ENCODE measurements around the gene CLIC5.

CLIC5 gene

GRCh38 chr6:45984788-45985425, 30.8 kb downstream of the CLIC5 start:
- H3K27me3 ChIP-seq (replicated peaks in 2 of 5; ENCODE audit: control insufficient read depth in 4 of 5, insufficient read depth in 5 of 5, low read length in 4 of 5) = peaks cover 0 to 2% (median 0%) of the 10 kb centered on the region in 5 experiments
- no peak for DNase-seq
- CTCF ChIA-PET = interaction anchor here (1.1 kb wide), 1 partner anchor 9 kb away, joined by 3 read pairs; no protein-coding TSS in a partner anchor
- no peak overlapping the region for H3K27ac ChIP-seq (ENCODE audit: insufficient read depth in 1 of 2, low read depth in 1 of 2, low read length in 2 of 2, poor library complexity in 1 of 2, severe bottlenecking in 2 of 2)
- WGBS (ENCODE audit: insufficient coverage) = 96% methylated on average over 5 of the region's 5 CpGs
- H3K4me1 ChIP-seq (ENCODE audit: control extremely low read depth in 1 of 4, control insufficient read depth in 4 of 4, insufficient read depth in 4 of 4, low read length in 3 of 4) = no peaks in the 10 kb centered on the region
- H3K36me3 ChIP-seq (ENCODE audit: control insufficient read depth in 4 of 4, insufficient read depth in 4 of 4, low read length in 3 of 4) = no peaks in the 10 kb centered on the region
- no peak overlapping the region for H3K4me3 ChIP-seq (ENCODE audit: control insufficient read depth in 1 of 7, extremely low read depth in 1 of 7, insufficient read depth in 4 of 7, low read depth in 2 of 7, low read length in 6 of 7)
- POLR2A ChIA-PET = no interaction called here
- no peaks in the 10 kb centered on the region for H3K9me3 ChIP-seq (ENCODE audit: control extremely low read depth in 1 of 5, control insufficient read depth in 4 of 5, insufficient read depth in 2 of 5, low read depth in 1 of 5, low read length in 4 of 5)

- Histone ChIP-seq H3K9me3 (ENCODE audit: control extremely low read depth in 1 of 5, control insufficient read depth in 4 of 5, insufficient read depth in 2 of 5, low read depth in 1 of 5, low read length in 4 of 5) (no peaks in the 10 kb centered on the region), H3K27me3 (replicated peaks in 2 of 5; ENCODE audit: control insufficient read depth in 4 of 5, insufficient read depth in 5 of 5, low read length in 4 of 5) (peaks cover 0 to 2% (median 0%) of the 10 kb centered on the region in 5 experiments), H3K27ac (ENCODE audit: insufficient read depth in 1 of 2, low read depth in 1 of 2, low read length in 2 of 2, poor library complexity in 1 of 2, severe bottlenecking in 2 of 2) (no peak overlapping the region), H3K36me3 (ENCODE audit: control insufficient read depth in 4 of 4, insufficient read depth in 4 of 4, low read length in 3 of 4) (no peaks in the 10 kb centered on the region), H3K4me3 (ENCODE audit: control insufficient read depth in 1 of 7, extremely low read depth in 1 of 7, insufficient read depth in 4 of 7, low read depth in 2 of 7, low read length in 6 of 7) (no peak overlapping the region), H3K4me1 (ENCODE audit: control extremely low read depth in 1 of 4, control insufficient read depth in 4 of 4, insufficient read depth in 4 of 4, low read length in 3 of 4) (no peaks in the 10 kb centered on the region)
- CTCF ChIA-PET = no interaction called here
- POLR2A ChIA-PET = no interaction called here
- WGBS (ENCODE audit: insufficient coverage) = 100% methylated on average over 3 of the region's 7 CpGs
- DNase-seq = no peak
Measured at GRCh38 chr6:45984347-45984746, 31.3 kb downstream of the CLIC5 start.

GRCh38 chr6:45983062-45983461, 32.6 kb downstream of the CLIC5 start:
- POLR2A ChIA-PET = no interaction called here
- no CpG with 5 or more reads among the region's 1 CpG for WGBS (ENCODE audit: insufficient coverage)
- Histone ChIP-seq H3K4me3 (ENCODE audit: control insufficient read depth in 1 of 7, extremely low read depth in 1 of 7, insufficient read depth in 4 of 7, low read depth in 2 of 7, low read length in 6 of 7) (no peak overlapping the region), H3K9me3 (ENCODE audit: control extremely low read depth in 1 of 5, control insufficient read depth in 4 of 5, insufficient read depth in 2 of 5, low read depth in 1 of 5, low read length in 4 of 5) (no peaks in the 10 kb centered on the region), H3K27ac (ENCODE audit: insufficient read depth in 1 of 2, low read depth in 1 of 2, low read length in 2 of 2, poor library complexity in 1 of 2, severe bottlenecking in 2 of 2) (no peak overlapping the region), H3K4me1 (ENCODE audit: control extremely low read depth in 1 of 4, control insufficient read depth in 4 of 4, insufficient read depth in 4 of 4, low read length in 3 of 4) (no peaks in the 10 kb centered on the region), H3K27me3 (replicated peaks in 2 of 5; ENCODE audit: control insufficient read depth in 4 of 5, insufficient read depth in 5 of 5, low read length in 4 of 5) (no peaks in the 10 kb centered on the region), H3K36me3 (ENCODE audit: control insufficient read depth in 4 of 4, insufficient read depth in 4 of 4, low read length in 3 of 4) (no peaks in the 10 kb centered on the region)
- CTCF ChIA-PET = no interaction called here
- DNase-seq = no peak

- ChIA-PET POLR2A (no interaction called here), CTCF (no interaction called here)
- 95% methylated on average over 7 of the region's 9 CpGs for WGBS (ENCODE audit: insufficient coverage)
- no peak overlapping the region for H3K4me3 ChIP-seq (ENCODE audit: control insufficient read depth in 1 of 7, extremely low read depth in 1 of 7, insufficient read depth in 4 of 7, low read depth in 2 of 7, low read length in 6 of 7)
- no peaks in the 10 kb centered on the region for H3K36me3 ChIP-seq (ENCODE audit: control insufficient read depth in 4 of 4, insufficient read depth in 4 of 4, low read length in 3 of 4)
- peak in 1 of 3 donors; percentile 25 for DNase-seq
- H3K9me3 ChIP-seq (ENCODE audit: control extremely low read depth in 1 of 5, control insufficient read depth in 4 of 5, insufficient read depth in 2 of 5, low read depth in 1 of 5, low read length in 4 of 5) = no peaks in the 10 kb centered on the region
- no peaks in the 10 kb centered on the region for H3K27me3 ChIP-seq (replicated peaks in 2 of 5; ENCODE audit: control insufficient read depth in 4 of 5, insufficient read depth in 5 of 5, low read length in 4 of 5)
- no peaks in the 10 kb centered on the region for H3K4me1 ChIP-seq (ENCODE audit: control extremely low read depth in 1 of 4, control insufficient read depth in 4 of 4, insufficient read depth in 4 of 4, low read length in 3 of 4)
- H3K27ac ChIP-seq (ENCODE audit: insufficient read depth in 1 of 2, low read depth in 1 of 2, low read length in 2 of 2, poor library complexity in 1 of 2, severe bottlenecking in 2 of 2) = no peak overlapping the region
Measured at GRCh38 chr6:45982280-45983036, 33.2 kb downstream of the CLIC5 start.

GRCh38 chr6:45981046-45981445, 34.6 kb downstream of the CLIC5 start:
- no peak overlapping the region for H3K4me3 ChIP-seq (ENCODE audit: control insufficient read depth in 1 of 7, extremely low read depth in 1 of 7, insufficient read depth in 4 of 7, low read depth in 2 of 7, low read length in 6 of 7)
- H3K9me3 ChIP-seq (ENCODE audit: control extremely low read depth in 1 of 5, control insufficient read depth in 4 of 5, insufficient read depth in 2 of 5, low read depth in 1 of 5, low read length in 4 of 5) = no peaks in the 10 kb centered on the region
- H3K36me3 ChIP-seq (ENCODE audit: control insufficient read depth in 4 of 4, insufficient read depth in 4 of 4, low read length in 3 of 4) = no peaks in the 10 kb centered on the region
- no peak for DNase-seq
- CTCF ChIA-PET = no interaction called here
- POLR2A ChIA-PET = no interaction called here
- H3K27me3 ChIP-seq (replicated peaks in 2 of 5; ENCODE audit: control insufficient read depth in 4 of 5, insufficient read depth in 5 of 5, low read length in 4 of 5) = no peaks in the 10 kb centered on the region
- H3K4me1 ChIP-seq (ENCODE audit: control extremely low read depth in 1 of 4, control insufficient read depth in 4 of 4, insufficient read depth in 4 of 4, low read length in 3 of 4) = no peaks in the 10 kb centered on the region
- H3K27ac ChIP-seq (ENCODE audit: insufficient read depth in 1 of 2, low read depth in 1 of 2, low read length in 2 of 2, poor library complexity in 1 of 2, severe bottlenecking in 2 of 2) = no peak overlapping the region
- WGBS (ENCODE audit: insufficient coverage) = no CpG with 5 or more reads among the region's 3 CpGs

- CTCF ChIA-PET = no interaction called here
- 100% methylated on average over 1 of the region's 2 CpGs for WGBS (ENCODE audit: insufficient coverage)
- POLR2A ChIA-PET = no interaction called here
- no peak for DNase-seq
- no peaks in the 10 kb centered on the region for H3K27me3 ChIP-seq (replicated peaks in 2 of 5; ENCODE audit: control insufficient read depth in 4 of 5, insufficient read depth in 5 of 5, low read length in 4 of 5)
- no peaks in the 10 kb centered on the region for H3K36me3 ChIP-seq (ENCODE audit: control insufficient read depth in 4 of 4, insufficient read depth in 4 of 4, low read length in 3 of 4)
- peaks cover 0 to 4% (median 0%) of the 10 kb centered on the region in 5 experiments for H3K9me3 ChIP-seq (ENCODE audit: control extremely low read depth in 1 of 5, control insufficient read depth in 4 of 5, insufficient read depth in 2 of 5, low read depth in 1 of 5, low read length in 4 of 5)
- no peak overlapping the region for H3K4me3 ChIP-seq (ENCODE audit: control insufficient read depth in 1 of 7, extremely low read depth in 1 of 7, insufficient read depth in 4 of 7, low read depth in 2 of 7, low read length in 6 of 7)
- no peak overlapping the region for H3K27ac ChIP-seq (ENCODE audit: insufficient read depth in 1 of 2, low read depth in 1 of 2, low read length in 2 of 2, poor library complexity in 1 of 2, severe bottlenecking in 2 of 2)
- H3K4me1 ChIP-seq (ENCODE audit: control extremely low read depth in 1 of 4, control insufficient read depth in 4 of 4, insufficient read depth in 4 of 4, low read length in 3 of 4) = no peaks in the 10 kb centered on the region
Measured at GRCh38 chr6:45979311-45979710, 36.3 kb downstream of the CLIC5 start.

GRCh38 chr6:45974596-45974995, 41.1 kb downstream of the CLIC5 start:
- ChIA-PET CTCF (no interaction called here), POLR2A (no interaction called here)
- Histone ChIP-seq H3K4me1 (ENCODE audit: control extremely low read depth in 1 of 4, control insufficient read depth in 4 of 4, insufficient read depth in 4 of 4, low read length in 3 of 4) (peaks cover 0 to 10% (median 0%) of the 10 kb centered on the region in 4 experiments), H3K9me3 (ENCODE audit: control extremely low read depth in 1 of 5, control insufficient read depth in 4 of 5, insufficient read depth in 2 of 5, low read depth in 1 of 5, low read length in 4 of 5) (peaks cover 0 to 4% (median 0%) of the 10 kb centered on the region in 5 experiments), H3K27ac (ENCODE audit: insufficient read depth in 1 of 2, low read depth in 1 of 2, low read length in 2 of 2, poor library complexity in 1 of 2, severe bottlenecking in 2 of 2) (no peak overlapping the region), H3K36me3 (ENCODE audit: control insufficient read depth in 4 of 4, insufficient read depth in 4 of 4, low read length in 3 of 4) (no peaks in the 10 kb centered on the region), H3K27me3 (replicated peaks in 2 of 5; ENCODE audit: control insufficient read depth in 4 of 5, insufficient read depth in 5 of 5, low read length in 4 of 5) (no peaks in the 10 kb centered on the region), H3K4me3 (ENCODE audit: control insufficient read depth in 1 of 7, extremely low read depth in 1 of 7, insufficient read depth in 4 of 7, low read depth in 2 of 7, low read length in 6 of 7) (no peak overlapping the region)
- DNase-seq = no peak
